ENCODE results near the gene AMPD3.
A peak's percentile ranks its signal among the peaks of the same experiment; 100 is the strongest.
"Not testable (repeated sequence)": the region's sequence is repeated elsewhere in the genome, so short reads cannot be mapped to it uniquely, and the experiment has no call there.

AMPD3 gene

GRCh38 chr11:10454878-10455631 is at the start of gene AMPD3:
AMPD3 (plus strand) TSS chr11:10455264; CDS start chr11:10461520, 6,256 bp downstream.
- DNase-seq: peak; percentile 36

- peak; percentile 54 for DNase-seq
Observed at GRCh38 chr11:10405865-10406592, 49.0 kb upstream of the AMPD3 start.

GRCh38 chr11:10407055-10407454 is 48.0 kb upstream of the AMPD3 start:
- no peak for DNase-seq

- DNase-seq: no peak
Observed at GRCh38 chr11:10407749-10408685, 47.0 kb upstream of the AMPD3 start.

- no peak for DNase-seq
Observed at GRCh38 chr11:10409207-10409661, 45.8 kb upstream of the AMPD3 start.

- no peak for DNase-seq
Observed at GRCh38 chr11:10410106-10410843, 44.8 kb upstream of the AMPD3 start.

GRCh38 chr11:10410844-10411200 is 44.2 kb upstream of the AMPD3 start:
- DNase-seq: no peak

GRCh38 chr11:10412266-10412665 is 42.8 kb upstream of the AMPD3 start:
- DNase-seq: no peak

- DNase-seq: peak; percentile 63
Observed at GRCh38 chr11:10413268-10413667, 41.8 kb upstream of the AMPD3 start.

- DNase-seq: no peak
Observed at GRCh38 chr11:10414181-10414580, 40.9 kb upstream of the AMPD3 start.

- peak; percentile 32 for DNase-seq
Observed at GRCh38 chr11:10414659-10415058, 40.4 kb upstream of the AMPD3 start.

- DNase-seq: no peak
Observed at GRCh38 chr11:10415817-10416392, 39.2 kb upstream of the AMPD3 start.

- DNase-seq: no peak
Observed at GRCh38 chr11:10418259-10418949, 36.7 kb upstream of the AMPD3 start.

- no peak for DNase-seq
Observed at GRCh38 chr11:10418950-10419310, 36.1 kb upstream of the AMPD3 start.

GRCh38 chr11:10426475-10426874 is 28.6 kb upstream of the AMPD3 start:
- DNase-seq: no peak

- no peak for DNase-seq
Observed at GRCh38 chr11:10428453-10428852, 26.6 kb upstream of the AMPD3 start.

GRCh38 chr11:10429526-10429925 is 25.5 kb upstream of the AMPD3 start:
- no peak for DNase-seq

GRCh38 chr11:10432493-10432892 is 22.6 kb upstream of the AMPD3 start:
- DNase-seq: no peak

- DNase-seq: no peak
Observed at GRCh38 chr11:10432971-10433370, 22.1 kb upstream of the AMPD3 start.

- no peak for DNase-seq
Observed at GRCh38 chr11:10436224-10436623, 18.8 kb upstream of the AMPD3 start.

GRCh38 chr11:10436683-10437082 is 18.4 kb upstream of the AMPD3 start:
- not testable (repeated sequence) for DNase-seq

- DNase-seq: no peak
Observed at GRCh38 chr11:10438458-10438857, 16.6 kb upstream of the AMPD3 start.
